ENCODE data around the gene SORT1.

SORT1 gene

GRCh38 chr1:109392788-109393616 is 4.7 kb downstream of the SORT1 start:
- no peak for TF ChIP-seq POU6F1 (CRISPR knock-in tag; IDR thresholded peaks at IDR 0.05; ENCODE audit: borderline replicate concordance, low read depth)
- TF ChIP-seq TCF4 (CRISPR knock-in tag; IDR thresholded peaks at IDR 0.05; ENCODE audit: borderline replicate concordance): no peak
- TF ChIP-seq CSRNP3 (CRISPR knock-in tag; IDR thresholded peaks at IDR 0.05): no peak
- TF ChIP-seq ZNF8 (CRISPR knock-in tag; IDR thresholded peaks at IDR 0.05): no peak
- no peak for TF ChIP-seq TSHZ2 (CRISPR knock-in tag; IDR thresholded peaks at IDR 0.05)
- no peak for ATAC-seq

GRCh38 chr1:109392037-109392787 is 5.5 kb downstream of the SORT1 start:
- TF ChIP-seq TSHZ2 (CRISPR knock-in tag; IDR thresholded peaks at IDR 0.05) (no peak), OSR1 (CRISPR knock-in tag; IDR thresholded peaks at IDR 0.05) (no peak), POU6F1 (CRISPR knock-in tag; IDR thresholded peaks at IDR 0.05; ENCODE audit: borderline replicate concordance, low read depth) (no peak), ZNF8 (CRISPR knock-in tag; IDR thresholded peaks at IDR 0.05) (no peak), CSDC2 (CRISPR knock-in tag; IDR thresholded peaks at IDR 0.05) (no peak), CREB5 (CRISPR knock-in tag; IDR thresholded peaks at IDR 0.05; ENCODE audit: low read depth) (no peak), TCF4 (CRISPR knock-in tag; IDR thresholded peaks at IDR 0.05; ENCODE audit: borderline replicate concordance) (no peak), ZFP30 (CRISPR knock-in tag; IDR thresholded peaks at IDR 0.05) (no peak), ZFP3 (CRISPR knock-in tag; IDR thresholded peaks at IDR 0.05) (no peak), RARB (CRISPR knock-in tag; IDR thresholded peaks at IDR 0.05) (no peak), PPARA (CRISPR knock-in tag; IDR thresholded peaks at IDR 0.05; ENCODE audit: borderline replicate concordance) (no peak)
- ATAC-seq: no peak

- TF ChIP-seq TOX (CRISPR knock-in tag; IDR thresholded peaks at IDR 0.05; ENCODE audit: borderline replicate concordance) (no peak), TSHZ2 (CRISPR knock-in tag; IDR thresholded peaks at IDR 0.05) (no peak), OSR1 (CRISPR knock-in tag; IDR thresholded peaks at IDR 0.05) (no peak), POU6F1 (CRISPR knock-in tag; IDR thresholded peaks at IDR 0.05; ENCODE audit: borderline replicate concordance, low read depth) (no peak), GLIS3 (CRISPR knock-in tag; IDR thresholded peaks at IDR 0.05) (no peak), RARB (CRISPR knock-in tag; IDR thresholded peaks at IDR 0.05) (no peak)
- no peak for ATAC-seq
Observed at GRCh38 chr1:109391626-109392025, 6.1 kb downstream of the SORT1 start.

All from SK-N-SH treated with all-trans-retinoic acid at 6 μM for 48 hours (cell line).